ENCODE measurements around the gene MRPS11. TPM values are rescaled to one million over a fixed set of nuclear protein-coding genes. Genes with fewer than 3 reads are reported as not detected.

MRPS11 gene
- total and polyA plus RNA-seq, 2 of the 8 experiments (the other 6 are each of a cell fraction or from before 2014, with no cell fraction given): 41.4 to 59.2 TPM

- Histone ChIP-seq H2BK120ac (replicated peaks; ENCODE audit: low read depth, low read length) (no peak overlapping the region), H2BK15ac (ENCODE audit: low read length) (no peak overlapping the region), H4K20me1 (replicated peaks in 1 of 2; ENCODE audit: control insufficient read depth in 1 of 2, insufficient read depth in 2 of 2, low read length in 2 of 2) (no peaks in the 10 kb centered on the region), H3K4me1 (replicated peaks in 1 of 4; ENCODE audit: control insufficient read depth in 3 of 4, insufficient read depth in 4 of 4, low read length in 3 of 4) (no peaks in the 10 kb centered on the region), H3K4me2 (ENCODE audit: insufficient read depth in 1 of 2, low read depth in 2 of 2, low read length in 2 of 2) (no peak overlapping the region), H3K56ac (replicated peaks; ENCODE audit: insufficient read length, low read depth, low read length) (no peak overlapping the region), H3K18ac (ENCODE audit: extremely low read depth, low read length) (no peak overlapping the region), H2BK20ac (ENCODE audit: low read length) (no peak overlapping the region), H4K8ac (ENCODE audit: extremely low read depth, insufficient read depth, low read length) (no peak overlapping the region), H3K27ac (ENCODE audit: low read depth, low read length) (no peak overlapping the region), H4K91ac (replicated peaks; ENCODE audit: insufficient read length, low read length) (no peak overlapping the region), H3K4ac (replicated peaks; ENCODE audit: insufficient read length, low read depth, low read length) (no peak overlapping the region), H3K27me3 (replicated peaks in 1 of 4; ENCODE audit: control insufficient read depth in 3 of 4, extremely low read depth in 1 of 4, insufficient read depth in 3 of 4, low read length in 3 of 4) (no peaks in the 10 kb centered on the region), H3K79me2 (ENCODE audit: control insufficient read depth in 1 of 2, insufficient read depth in 2 of 2, low read length in 2 of 2) (no peaks in the 10 kb centered on the region), H4K5ac (ENCODE audit: insufficient read length, low read depth, low read length) (no peak overlapping the region), H3K36me3 (ENCODE audit: control insufficient read depth in 2 of 4, insufficient read depth in 4 of 4, low read length in 3 of 4) (peaks cover 0 to 10% (median 2%) of the 10 kb centered on the region in 4 experiments; a peak in 3 of 8 replicates), H2AK5ac (ENCODE audit: low read depth, low read length) (no peak overlapping the region), H2BK5ac (ENCODE audit: low read depth, low read length) (no peak overlapping the region), H2AFZ (ENCODE audit: low read length) (no peak overlapping the region), H3K23ac (ENCODE audit: insufficient read length) (no peak overlapping the region), H3K79me1 (ENCODE audit: low read depth, low read length) (no peaks in the 10 kb centered on the region), H2BK12ac (ENCODE audit: low read depth, low read length) (no peak overlapping the region), H3K14ac (ENCODE audit: insufficient read length) (no peak overlapping the region), H3K23me2 (ENCODE audit: low read depth, low read length) (no peaks in the 10 kb centered on the region), H3K9me3 (ENCODE audit: insufficient read depth in 2 of 2, low read depth in 1 of 2, low read length in 1 of 2) (no peaks in the 10 kb centered on the region), H3K4me3 (ENCODE audit: extremely low read depth in 1 of 4, insufficient read depth in 2 of 4, low read depth in 3 of 4, low read length in 4 of 4) (no peak overlapping the region), H3K9ac (replicated peaks in 1 of 4; ENCODE audit: extremely low read depth in 1 of 4, low read depth in 3 of 4, low read length in 3 of 4) (no peak overlapping the region)
- ChIA-PET CTCF (ENCODE audit: partially characterized antibody) (interaction anchor here (1.2 to 2.2 kb wide), 2 partner anchors 31 to 32 kb away, joined by 3 to 6 read pairs; no protein-coding TSS in a partner anchor), POLR2A (ENCODE audit: partially characterized antibody) (no interaction called here)
- DNase-seq (ENCODE audit: low read depth in 1 of 2, low spot score in 2 of 2): no peak
- 93% methylated on average over 2 of the region's 2 CpGs; no CpG with 5 or more reads in 1 of the 2 experiments for WGBS, 2 experiments (ENCODE audit: extremely low coverage in 1 of 2, insufficient coverage in 1 of 2, insufficient read length in 1 of 2, insufficient replicate concordance in 2 of 2, low coverage in 1 of 2, low lambda C conversion rate in 2 of 2, missing lambda C conversion rate in 1 of 2)
- no peak for FAIRE-seq
- TF ChIP-seq RNF2 (IDR thresholded peaks at IDR 0.05; ENCODE audit: borderline replicate concordance, low read depth, low read length, missing control alignments, poor library complexity, severe bottlenecking): no peak
- TF ChIP-seq ZNF274 (IDR thresholded peaks at IDR 0.05; ENCODE audit: borderline replicate concordance, extremely low read depth, low read length): no peak
- no peak for TF ChIP-seq CHD1 (IDR thresholded peaks at IDR 0.05; ENCODE audit: low read depth, low read length)
- TF ChIP-seq RXRA (IDR thresholded peaks at IDR 0.05; ENCODE audit: insufficient read depth, low read depth, low read length): no peak
- no peak for TF ChIP-seq GTF2F1 (IDR thresholded peaks at IDR 0.05; ENCODE audit: borderline replicate concordance, low read depth, low read length)
- no peak for TF ChIP-seq CBX8 (IDR thresholded peaks at IDR 0.05; ENCODE audit: borderline replicate concordance, low read depth, low read length)
- no peak for TF ChIP-seq SP1 (IDR thresholded peaks at IDR 0.05; ENCODE audit: low read depth, low read length)
- no peak for TF ChIP-seq BCL11A (IDR thresholded peaks at IDR 0.05; ENCODE audit: low read depth in 2 of 2, low read length in 2 of 2)
- no peak for TF ChIP-seq NANOG (IDR thresholded peaks at IDR 0.05; ENCODE audit: insufficient read depth, low read depth, low read length, poor library complexity, severe bottlenecking)
- TF ChIP-seq GABPA (IDR thresholded peaks at IDR 0.05; ENCODE audit: borderline replicate concordance, insufficient read depth, low read length): no peak
- TF ChIP-seq JUND (IDR thresholded peaks at IDR 0.05; ENCODE audit: low read length): no peak
Observed at GRCh38 chr15:88511161-88511560, 43.7 kb downstream of the MRPS11 start.

All from H1 (cell line).